Epithelial cell of proximal tubule (primary cell): Measurements from ENCODE around the gene TBL1X. TPM values are rescaled to one million over a fixed set of nuclear protein-coding genes. Genes with fewer than 3 reads are reported as not detected.
A peak's percentile ranks its signal among the peaks of the same experiment; 100 is the strongest.
"Not testable (repeated sequence)": the region's sequence is repeated elsewhere in the genome, so short reads cannot be mapped to it uniquely, and the experiment has no call there.

Experiments
- DNase-seq: peaks from one replicate; pipeline ENCODE4 v3.0.0-alpha.2; 2011; ENCODE audit warnings: low read depth
- H3K4me3 ChIP-seq: 2 replicates; pipeline ENCODE4 v1.5.1; 2011; ENCODE audit warnings: low read depth, mild to moderate bottlenecking, low read length
- CTCF ChIP-seq: conservative IDR thresholded peaks from 2 replicates; pipeline ENCODE4 v1.5.1; 2012; ENCODE audit warnings: low read depth, mild to moderate bottlenecking, low read length
- total RNA-seq: library from RNA; depleted of rRNA; stranded (reverse); fragments of >200 nt; gene quantifications from 2 replicates; pipeline ENCODE4 v1.2.3, GENCODE V29; 2015

Gene TBL1X
- total RNA-seq, 1 donor from 2014 or later = 9.1 TPM

- DNase-seq = no peak
- H3K4me3 ChIP-seq = no peak overlapping the region
- TF ChIP-seq CTCF = no peak
These were observed 292.5 kb downstream of the TBL1X start for GRCh38 chrX:9757366-9757765.

- H3K4me3 ChIP-seq = no peak overlapping the region
- DNase-seq = no peak
- TF ChIP-seq CTCF = no peak
These were observed 293.3 kb downstream of the TBL1X start for GRCh38 chrX:9758021-9758638.

GRCh38 chrX:9759337-9759736 is 294.5 kb downstream of the TBL1X start:
- H3K4me3 ChIP-seq = no peak overlapping the region

GRCh38 chrX:9765072-9765736 is 300.3 kb downstream of the TBL1X start:
- TF ChIP-seq CTCF = no peak
- H3K4me3 ChIP-seq = peak overlapping the region; percentile 55
- DNase-seq = no peak

More at GRCh38 chrX:9759337-9759736, 294.5 kb downstream of the TBL1X start:
- no peak for DNase-seq
- no peak for TF ChIP-seq CTCF

GRCh38 chrX:9765737-9766097 is 300.9 kb downstream of the TBL1X start, which contains the start of gene GPR143:
Gene GPR143, minus strand, starts transcription at chrX:9765847. Its CDS starts 30 bp downstream, at chrX:9765817.
- no peak for DNase-seq
- peak within 1 kb of the TSS; percentile 55 for H3K4me3 ChIP-seq
- TF ChIP-seq CTCF = no peak

GRCh38 chrX:9767375-9767774 is 302.5 kb downstream of the TBL1X start:
- TF ChIP-seq CTCF = no peak
- no peak for DNase-seq

GRCh38 chrX:9768321-9768839 is 303.5 kb downstream of the TBL1X start:
- DNase-seq, H3K4me3 ChIP-seq: not testable (repeated sequence)

More at GRCh38 chrX:9767375-9767774, 302.5 kb downstream of the TBL1X start:
- H3K4me3 ChIP-seq = no peak overlapping the region
